Liver (tissue), 9 donors: ENCODE data around the gene ACBD3. TPM values are rescaled to one million over a fixed set of nuclear protein-coding genes. Genes with fewer than 3 reads are reported as not detected.

Experiments used
- DNase-seq: peaks from one replicate; pipeline ENCODE4 v3.0.0-alpha.2; 2017; ENCODE audit warnings: low spot score
- H3K27ac ChIP-seq, 2 donors: one replicate each; pipeline ENCODE4 v1.7.0; 2013; ENCODE audit warnings: inconsistent platforms in 2 of 2, low read length in 2 of 2, control low read depth in 1 of 2, low read depth in 1 of 2, mild to moderate bottlenecking in 1 of 2
- H3K27me3 ChIP-seq, 4 donors: one replicate each; pipeline versions ENCODE4 v1.6.1 to v1.7.0; 2013; ENCODE audit warnings: low read length in 3 of 4, inconsistent platforms in 1 of 4, mild to moderate bottlenecking in 1 of 4, moderate library complexity in 1 of 4; ENCODE audit not compliant: control insufficient read depth in 4 of 4, insufficient read depth in 4 of 4
- H3K36me3 ChIP-seq, 4 donors: one replicate each; pipeline versions ENCODE4 v1.6.1 to v1.7.0; 2013; ENCODE audit warnings: low read length in 3 of 4, mild to moderate bottlenecking in 3 of 4, low read depth in 1 of 4, moderate library complexity in 1 of 4; ENCODE audit not compliant: control insufficient read depth in 4 of 4, insufficient read depth in 3 of 4
- H3K4me1 ChIP-seq, 4 donors: one replicate each; pipeline versions ENCODE4 v1.6.1 to v1.7.0; 2013; ENCODE audit warnings: low read length in 3 of 4, mild to moderate bottlenecking in 3 of 4, moderate library complexity in 1 of 4; ENCODE audit not compliant: control insufficient read depth in 4 of 4, insufficient read depth in 4 of 4
- H3K4me3 ChIP-seq, 3 donors: one replicate each; pipeline versions ENCODE4 v1.6.1 to v1.7.0; 2013; ENCODE audit warnings: low read length in 3 of 3, control low read depth in 1 of 3, low read depth in 1 of 3, mild to moderate bottlenecking in 1 of 3
- H3K9ac ChIP-seq, 2 donors: one replicate each; pipeline ENCODE4 v1.7.0; 2013; ENCODE audit warnings: low read length in 2 of 2, mild to moderate bottlenecking in 2 of 2, moderate library complexity in 2 of 2, control low read depth in 1 of 2, low read depth in 1 of 2
- H3K9me3 ChIP-seq, 4 donors: one replicate each; pipeline versions ENCODE4 v1.6.1 to v1.7.0; 2013; ENCODE audit warnings: low read length in 3 of 4; ENCODE audit not compliant: control insufficient read depth in 4 of 4
- ATF3 ChIP-seq: IDR thresholded peaks from 2 replicates; pipeline ENCODE4 v1.6.1; 2016; ENCODE audit warnings: antibody characterized with exemption
- CTCF ChIP-seq: fragments of 150-350 bp; IDR thresholded peaks from 2 replicates; pipeline ENCODE4 v1.5.1; 2017; ENCODE audit warnings: improper control_type of control experiment, low read depth, low read length; ENCODE audit not compliant: missing input control
- EGR1 ChIP-seq, 2 donors: IDR thresholded peaks; 2 replicates each; pipeline ENCODE4 v1.6.1; 2016 to 2018; ENCODE audit warnings: antibody characterized with exemption in 2 of 2, low read depth in 2 of 2
- FOXA1 ChIP-seq: IDR thresholded peaks from 2 replicates; pipeline ENCODE4 v1.6.1; 2016; ENCODE audit warnings: antibody characterized with exemption
- FOXA2 ChIP-seq: IDR thresholded peaks from 2 replicates; pipeline ENCODE4 v1.6.1; 2016; ENCODE audit warnings: antibody characterized with exemption
- GABPA ChIP-seq, 2 donors: IDR thresholded peaks in 1 of 2; conservative IDR thresholded peaks in 1 of 2; 2 replicates each; pipeline ENCODE4 v1.6.1; 2016; ENCODE audit warnings: antibody characterized with exemption in 2 of 2, mild to moderate bottlenecking in 1 of 2, moderate library complexity in 1 of 2
- HNF4A ChIP-seq, 2 donors: conservative IDR thresholded peaks; 2 replicates each; pipeline ENCODE4 v1.6.1; 2016; ENCODE audit warnings: antibody characterized with exemption in 2 of 2, mild to moderate bottlenecking in 2 of 2
- HNF4G ChIP-seq: IDR thresholded peaks from 2 replicates; pipeline ENCODE4 v1.6.1; 2016; ENCODE audit warnings: antibody characterized with exemption
- JUND ChIP-seq, 2 donors: IDR thresholded peaks; 2 replicates each; pipeline ENCODE4 v1.6.1; 2016; ENCODE audit warnings: antibody characterized with exemption in 2 of 2
- MAX ChIP-seq: IDR thresholded peaks from 2 replicates; pipeline ENCODE4 v1.6.1; 2016; ENCODE audit warnings: antibody characterized with exemption
- NR2F2 ChIP-seq: IDR thresholded peaks from 2 replicates; pipeline ENCODE4 v1.6.1; 2016; ENCODE audit warnings: antibody characterized with exemption
- REST ChIP-seq: IDR thresholded peaks from 2 replicates; pipeline ENCODE4 v1.6.1; 2016; ENCODE audit warnings: antibody characterized with exemption, mild to moderate bottlenecking
- RXRA ChIP-seq, 2 donors: IDR thresholded peaks; 2 replicates each; pipeline ENCODE4 v1.6.1; 2017 to 2018; ENCODE audit warnings: antibody characterized with exemption in 2 of 2, mild to moderate bottlenecking in 1 of 2
- SP1 ChIP-seq: IDR thresholded peaks from 2 replicates; pipeline ENCODE4 v1.6.1; 2018; ENCODE audit warnings: antibody characterized with exemption, mild to moderate bottlenecking
- TAF1 ChIP-seq: conservative IDR thresholded peaks from 2 replicates; pipeline ENCODE4 v1.6.1; 2016; ENCODE audit warnings: antibody characterized with exemption, mild to moderate bottlenecking
- YY1 ChIP-seq: IDR thresholded peaks from 2 replicates; pipeline ENCODE4 v1.6.1; 2016; ENCODE audit warnings: antibody characterized with exemption, mild to moderate bottlenecking
- ZBTB33 ChIP-seq: IDR thresholded peaks from 2 replicates; pipeline ENCODE4 v1.6.1; 2016; ENCODE audit warnings: antibody characterized with exemption
- WGBS: extraction: QIAGEN DNeasy Blood & Tissue Kit; methylation state at CpG from one replicate; pipeline ENCODE4 v1.1.7; 2013; 5-methylcytosine and 5-hydroxymethylcytosine counted together
- polyA plus RNA-seq, 2 donors: library from polyadenylated mRNA; stranded (reverse) in 1 of 2; unstranded in 1 of 2; fragments of 200-250 nt in 1 of 2; fragments of >200 nt in 1 of 2; fragmentation: Nextera tagmentation in 1 of 2; extraction: Ambion mirVana in 1 of 2; gene quantifications; one replicate each; pipeline versions ENCODE4 v1.2.1 to v1.2.3, GENCODE V29; 2013 to 2015
- total RNA-seq, 2 donors: library from RNA; depleted of rRNA; stranded (reverse); fragments of >200 nt; gene quantifications; one replicate each; pipeline ENCODE4 v1.2.3, GENCODE V29; 2014
- donor health status: healthy.
- donor health status: healthy.
- donor health status: healthy.
- donor health status: healthy.
- donor health status: healthy.

The ACBD3 gene
- total and polyA plus RNA-seq, 4 donors, result 9.0 to 26.9 (median 14.1) TPM

GRCh38 chr1:226097866-226098625 lies 88.5 kb downstream of the ACBD3 start:
- no peaks in the 10 kb centered on the region for H3K27me3 ChIP-seq
- no peak for DNase-seq
- no peak overlapping the region for H3K9ac ChIP-seq
- H3K4me1 ChIP-seq, result peaks cover 0 to 11% (median 5%) of the 10 kb centered on the region in 4 donors
- no peak overlapping the region for H3K4me3 ChIP-seq
- no peak overlapping the region for H3K27ac ChIP-seq
- H3K9me3 ChIP-seq, result no peaks in the 10 kb centered on the region
- WGBS, result 80% methylated on average over 5 of the region's 5 CpGs
- TF ChIP-seq GABPA (IDR thresholded peaks at IDR 0.05 in 1 of 2, conservative IDR thresholded peaks at IDR 0.05 in 1 of 2) (no peak), REST (no peak), FOXA2 (no peak), TAF1 (no peak), SP1 (no peak), CTCF (no peak), FOXA1 (no peak), JUND (IDR thresholded peaks at IDR 0.05) (no peak), HNF4G (no peak), HNF4A (conservative IDR thresholded peaks at IDR 0.05) (no peak), ATF3 (no peak), NR2F2 (no peak), ZBTB33 (no peak), MAX (no peak), EGR1 (IDR thresholded peaks at IDR 0.05; ENCODE audit: low read depth in 2 of 2) (no peak), YY1 (no peak), RXRA (IDR thresholded peaks at IDR 0.05) (no peak)
- H3K36me3 ChIP-seq, result no peaks in the 10 kb centered on the region
